ENCODE measurements around the gene MYL6B.

DNA sequence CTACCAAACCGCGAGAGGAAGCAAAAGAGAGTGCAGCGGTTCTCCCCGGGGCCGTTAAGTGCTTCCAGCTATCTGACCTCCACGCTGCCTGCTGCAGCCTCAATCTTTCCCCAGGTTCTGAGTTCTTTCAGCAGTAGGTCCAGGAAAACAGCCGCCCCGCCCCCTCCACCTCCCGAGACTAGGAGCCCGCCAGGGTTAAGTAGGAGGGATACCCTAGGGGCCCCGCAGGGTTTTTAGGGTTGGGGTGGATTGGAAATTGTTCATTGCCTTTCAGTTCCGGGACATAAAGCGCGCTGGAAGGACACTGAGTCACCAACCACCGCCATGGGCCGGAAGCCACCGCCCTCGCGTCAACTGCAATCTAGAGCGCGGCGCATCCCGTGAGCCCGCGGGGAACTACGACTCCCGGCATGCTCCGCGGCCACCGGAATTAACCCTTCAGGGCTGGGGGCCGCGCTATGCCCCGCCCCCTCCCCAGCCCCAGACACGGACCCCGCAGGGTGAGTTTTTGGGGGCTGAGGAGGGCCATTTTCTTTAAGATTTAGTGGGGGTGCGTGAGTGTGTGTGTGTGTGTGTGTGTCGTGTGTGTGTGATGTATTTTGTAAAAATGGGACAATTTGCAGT, at the start of gene MYL6B:
- TF ChIP-seq CTCF (IDR thresholded peaks at IDR 0.05): peak in 2 of 6 experiments; percentile 1 to 32
- peak in 2 of 4 donors; percentile 65 to 67 for TF ChIP-seq POLR2A (IDR thresholded peaks at IDR 0.05)
